MCF 10A (cell line): ENCODE results near the gene NOXO1. TPM values are rescaled to one million over a fixed set of nuclear protein-coding genes. Genes with fewer than 3 reads are reported as not detected.
A peak's percentile ranks its signal among the peaks of the same experiment; 100 is the strongest.

Source experiments
- BruUV-seq: library from RNA; stranded (reverse); fragments of 400-500 nt; replicated peaks from 2 replicates; lab custom pipeline; 2021; lab: Mats Ljungman, UMichigan
- CTCF ChIA-PET: fragments of 300-600 bp; sonication (Branson Sonifier 250); formaldehyde crosslinking; extraction: SDS; loops from one replicate; lab custom pipeline; 2021; ENCODE audit warnings: antibody characterized with exemption, inconsistent platforms; lab: Yijun Ruan, JAX
- POLR2A ChIA-PET: fragments of 300-600, 350-650 bp; sonication (Branson Sonifier 250); formaldehyde crosslinking; extraction: SDS; loops from one replicate; lab custom pipeline; 2020; ENCODE audit warnings: antibody characterized with exemption, inconsistent platforms; lab: Yijun Ruan, JAX
- DNase-seq: peaks from one replicate; pipeline ENCODE4 v3.0.0-alpha.2; 2018; ENCODE audit not compliant: unreplicated experiment
- H3K27ac Mint-ChIP-seq: one replicate; pipeline ENCODE4 v1.8.0; 2022; ENCODE audit warnings: mild to moderate bottlenecking, low read depth, mixed read lengths; ENCODE audit not compliant: unreplicated experiment
- H3K27me3 Mint-ChIP-seq: one replicate; pipeline ENCODE4 v1.8.0; 2022; ENCODE audit warnings: mixed read lengths; ENCODE audit not compliant: insufficient read depth, unreplicated experiment
- H3K36me3 Mint-ChIP-seq: one replicate; pipeline ENCODE4 v1.8.0; 2022; ENCODE audit warnings: mild to moderate bottlenecking, moderate library complexity, mixed read lengths; ENCODE audit not compliant: insufficient read depth, unreplicated experiment
- H3K4me1 Mint-ChIP-seq: one replicate; pipeline ENCODE4 v1.8.0; 2022; ENCODE audit warnings: mixed read lengths; ENCODE audit not compliant: insufficient read depth, unreplicated experiment
- H3K4me3 Mint-ChIP-seq: one replicate; pipeline ENCODE4 v1.8.0; 2022; ENCODE audit warnings: mild to moderate bottlenecking, moderate library complexity, mixed read lengths; ENCODE audit not compliant: unreplicated experiment
- H3K9me3 Mint-ChIP-seq: one replicate; pipeline ENCODE4 v1.8.0; 2022; ENCODE audit warnings: mixed read lengths; ENCODE audit not compliant: unreplicated experiment
- CTCF ChIP-seq: fragments of 200-600 bp; IDR thresholded peaks from one replicate; pipeline ENCODE4 v1.8.0; 2022; ENCODE audit warnings: antibody characterized with exemption, mild to moderate bottlenecking; ENCODE audit not compliant: unreplicated experiment
- intact Hi-C: fragments of 100-400 bp; cut with micrococcal nuclease; formaldehyde crosslinking; loops from 2 replicates; pipeline ENCODE4 v1.14.1; 2022
- total RNA-seq: library from RNA; stranded (reverse); gene quantifications from 2 replicates; pipeline ENCODE4 v1.2.3, GENCODE V29; 2022

NOXO1 gene
- total RNA-seq, 1 experiment from 2014 or later: 1.1 TPM

GRCh38 chr16:1930338-1930720, 50.9 kb downstream of the NOXO1 start:
- Mint-ChIP-seq H3K4me3 (no peak overlapping the region), H3K4me1 (no peaks in the 10 kb centered on the region), H3K27me3 (no peaks in the 10 kb centered on the region), H3K36me3 (peaks cover 7% of the 10 kb centered on the region), H3K9me3 (no peaks in the 10 kb centered on the region), H3K27ac (no peak overlapping the region)
- intact Hi-C loops: no loop called here
- ChIA-PET POLR2A (no interaction called here), CTCF (interaction anchor here (0.5 to 7.2 kb wide), 16 partner anchors 9 to 290 kb away, joined by 3 to 105 read pairs (median 3); no protein-coding TSS in a partner anchor)
- DNase-seq: no peak
- BruUV-seq: no TSS peak
- TF ChIP-seq CTCF: no peak

- POLR2A ChIA-PET: no interaction called here
Observed at GRCh38 chr16:1929578-1930337, 51.5 kb downstream of the NOXO1 start.

GRCh38 chr16:1929105-1929504, 52.2 kb downstream of the NOXO1 start:
- no TSS peak for BruUV-seq
- H3K4me1 Mint-ChIP-seq: no peaks in the 10 kb centered on the region
- ChIA-PET POLR2A (interaction anchor here (0.7 to 1.9 kb wide), 3 partner anchors 36 to 102 kb away, joined by 3 to 7 read pairs (median 4); partner anchors contain the start of genes FAHD1 and RPS2), CTCF (interaction anchor here (0.5 to 7.2 kb wide), 16 partner anchors 9 to 238 kb away, joined by 3 to 105 read pairs (median 3); no protein-coding TSS in a partner anchor)
- peaks cover 7% of the 10 kb centered on the region for H3K36me3 Mint-ChIP-seq
- intact Hi-C loops: loop anchor here (2.0 kb wide), 1 partner anchor 64 kb away; no protein-coding TSS in a partner anchor
- H3K4me3 Mint-ChIP-seq: peak overlapping the region; percentile 31
- H3K9me3 Mint-ChIP-seq: no peaks in the 10 kb centered on the region
- no peaks in the 10 kb centered on the region for H3K27me3 Mint-ChIP-seq
- no peak for DNase-seq
- no peak for TF ChIP-seq CTCF
- no peak overlapping the region for H3K27ac Mint-ChIP-seq

More at GRCh38 chr16:1929578-1930337, 51.5 kb downstream of the NOXO1 start:
- H3K4me1 Mint-ChIP-seq: no peaks in the 10 kb centered on the region
- CTCF ChIA-PET: interaction anchor here (0.5 to 7.2 kb wide), 23 partner anchors 9 to 290 kb away, joined by 3 to 105 read pairs (median 3); no protein-coding TSS in a partner anchor
- intact Hi-C loops: loop anchor here (2.0 kb wide), 1 partner anchor 65 kb away; no protein-coding TSS in a partner anchor
- DNase-seq: peak; percentile 70
- H3K4me3 Mint-ChIP-seq: peak overlapping the region; percentile 31
- no peak overlapping the region for H3K27ac Mint-ChIP-seq
- H3K27me3 Mint-ChIP-seq: no peaks in the 10 kb centered on the region
- no peaks in the 10 kb centered on the region for H3K9me3 Mint-ChIP-seq
- peaks cover 7% of the 10 kb centered on the region for H3K36me3 Mint-ChIP-seq
- no TSS peak for BruUV-seq
- TF ChIP-seq CTCF: peak; percentile 98

Other genes starting within 250 kb of the NOXO1 start
- 44.0 and 44.8 TPM in 2 replicates for gene NME3, start 209.9 kb downstream of the NOXO1 start, total RNA-seq
- 20.6 TPM in 2 replicates for gene EME2, start 208.7 kb downstream of the NOXO1 start, total RNA-seq
- 82.2 and 102 TPM in 2 replicates for gene MRPS34, start 208.3 kb downstream of the NOXO1 start, total RNA-seq
- 21.6 and 22.2 TPM in 2 replicates for gene SPSB3, start 198.9 kb downstream of the NOXO1 start, total RNA-seq
- gene NUBP2, start 198.5 kb downstream of the NOXO1 start, total RNA-seq: 71.3 and 73.9 TPM in 2 replicates
- not detected in 2 replicates for gene IGFALS, start 187.8 kb downstream of the NOXO1 start, total RNA-seq
- gene HAGH, start 154.6 kb downstream of the NOXO1 start, total RNA-seq: 44.5 and 69.8 TPM in 2 replicates
- gene FAHD1, start 154.3 kb downstream of the NOXO1 start, total RNA-seq: 18.4 and 21.4 TPM in 2 replicates
- not detected in 2 replicates for gene MEIOB, start 109.3 kb downstream of the NOXO1 start, total RNA-seq
- not detected in 2 replicates for gene HS3ST6, start 63.1 kb downstream of the NOXO1 start, total RNA-seq
- 5.8 and 7.4 TPM in 2 replicates for gene MSRB1, start 38.3 kb downstream of the NOXO1 start, total RNA-seq
- gene RPL3L, start 26.8 kb downstream of the NOXO1 start, total RNA-seq: not detected in 2 replicates
- gene NDUFB10, start 21.9 kb downstream of the NOXO1 start, total RNA-seq: 202 TPM in 2 replicates
- 4,760 and 4,836 TPM in 2 replicates for gene RPS2, start 16.6 kb downstream of the NOXO1 start, total RNA-seq
- gene RNF151, start 14.6 kb downstream of the NOXO1 start, total RNA-seq: 0.39 TPM in 1 of 2 replicates, not detected in the other
- gene TBL3, start 9.4 kb downstream of the NOXO1 start, total RNA-seq: 25.8 and 26.8 TPM in 2 replicates
- 34.6 and 40.8 TPM in 2 replicates for gene GFER, start 2.7 kb upstream of the NOXO1 start, total RNA-seq
- 0.68 and 1.1 TPM in 2 replicates for gene SYNGR3, start 8.5 kb upstream of the NOXO1 start, total RNA-seq
- 177 and 252 TPM in 2 replicates for gene ZNF598, start 28.4 kb upstream of the NOXO1 start, total RNA-seq
- gene NPW, start 38.3 kb upstream of the NOXO1 start, total RNA-seq: 4.9 and 7.7 TPM in 2 replicates
- gene NHERF2, start 45.4 kb upstream of the NOXO1 start, total RNA-seq: 8.5 and 14.5 TPM in 2 replicates
- 16.4 and 17.7 TPM in 2 replicates for gene NTHL1, start 66.4 kb upstream of the NOXO1 start, total RNA-seq
- gene TSC2, start 66.5 kb upstream of the NOXO1 start, total RNA-seq: 99.8 and 136 TPM in 2 replicates
- gene PKD1, start 154.4 kb upstream of the NOXO1 start, total RNA-seq: 159 and 187 TPM in 2 replicates
- gene RAB26, start 167.2 kb upstream of the NOXO1 start, total RNA-seq: 0.81 and 1.0 TPM in 2 replicates
- gene TRAF7, start 174.3 kb upstream of the NOXO1 start, total RNA-seq: 87.4 and 98.6 TPM in 2 replicates
- gene CASKIN1, start 215.1 kb upstream of the NOXO1 start, total RNA-seq: 0.10 and 0.14 TPM in 2 replicates
- 63.4 and 87.6 TPM in 2 replicates for gene MLST8, start 224.0 kb upstream of the NOXO1 start, total RNA-seq
- gene BRICD5, start 229.4 kb upstream of the NOXO1 start, total RNA-seq: 4.6 and 5.2 TPM in 2 replicates
- gene PGP, start 233.4 kb upstream of the NOXO1 start, total RNA-seq: 11.3 and 12.0 TPM in 2 replicates
- 26.2 and 28.4 TPM in 2 replicates for gene E4F1, start 242.1 kb upstream of the NOXO1 start, total RNA-seq